HG02642 (cell line): Measurements from ENCODE around the gene PAFAH2.

ENCODE experiments used
- ATAC-seq: cut with Tn5 transposase; IDR thresholded peaks from one replicate; pipeline ENCODE4 v1.9.1; 2021; ENCODE audit warnings: mild to moderate bottlenecking; ENCODE audit not compliant: unreplicated experiment, poor library complexity

PAFAH2 gene

DNA sequence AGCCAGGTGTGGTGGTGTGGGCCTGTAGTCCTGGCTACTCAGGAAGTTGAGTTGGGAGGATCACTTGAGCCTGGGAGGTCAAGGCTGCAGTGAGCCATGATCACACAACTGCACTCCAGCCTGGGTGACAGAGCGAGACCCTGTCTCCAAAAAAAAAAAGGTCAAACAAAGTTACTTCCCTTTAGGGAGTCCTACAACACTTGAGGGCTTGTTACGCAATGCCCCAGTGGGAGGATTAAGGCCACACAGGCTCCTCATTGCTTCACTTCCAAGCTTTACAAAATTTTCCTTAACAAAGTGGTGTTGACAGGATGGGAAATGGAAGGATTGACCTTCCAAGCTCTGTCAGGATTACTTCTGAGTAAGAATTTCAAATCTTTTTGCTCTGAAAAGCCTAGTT is 17.5 kb upstream of the PAFAH2 start:
- ATAC-seq = no peak

DNA sequence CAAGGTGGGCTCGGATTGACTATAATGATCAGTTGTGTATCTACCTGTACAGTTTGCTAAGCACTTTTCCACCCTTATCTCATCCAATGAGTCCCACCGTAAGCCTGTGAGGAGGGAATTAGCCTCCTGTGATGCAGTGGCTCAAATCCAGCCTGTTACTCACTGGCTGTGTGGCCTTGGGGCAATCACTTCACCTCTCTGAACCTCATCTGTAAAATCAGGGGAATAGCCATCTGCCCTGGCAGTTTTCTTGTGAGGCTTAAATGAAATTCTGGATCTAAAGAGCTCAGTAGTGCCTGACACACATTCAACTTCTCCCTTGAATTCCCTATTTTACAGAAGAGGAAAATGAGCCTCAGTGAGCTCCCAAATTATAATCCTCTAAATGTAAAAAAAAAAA is 16.3 kb upstream of the PAFAH2 start:
- ATAC-seq = no peak

DNA sequence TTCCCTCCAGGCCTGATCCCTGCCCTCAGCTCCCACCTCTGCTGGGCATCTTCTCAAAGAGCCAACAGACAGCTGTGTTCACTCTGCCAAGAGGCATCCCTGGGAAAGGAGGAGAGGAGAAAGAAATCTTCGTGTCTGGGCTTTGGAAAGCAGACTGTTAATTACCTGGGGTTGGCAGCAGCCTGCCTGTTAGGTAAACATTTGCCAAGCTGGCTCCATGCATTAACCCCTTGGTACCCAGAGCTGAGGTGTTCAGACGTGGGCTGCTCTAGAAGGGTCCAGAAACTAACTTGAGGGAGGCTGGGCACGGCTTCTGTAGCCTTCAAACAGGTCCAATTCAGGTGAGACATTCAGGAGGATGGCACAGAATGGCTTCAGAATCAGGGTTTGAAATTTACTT is 15.0 kb upstream of the PAFAH2 start:
- no peak for ATAC-seq

DNA sequence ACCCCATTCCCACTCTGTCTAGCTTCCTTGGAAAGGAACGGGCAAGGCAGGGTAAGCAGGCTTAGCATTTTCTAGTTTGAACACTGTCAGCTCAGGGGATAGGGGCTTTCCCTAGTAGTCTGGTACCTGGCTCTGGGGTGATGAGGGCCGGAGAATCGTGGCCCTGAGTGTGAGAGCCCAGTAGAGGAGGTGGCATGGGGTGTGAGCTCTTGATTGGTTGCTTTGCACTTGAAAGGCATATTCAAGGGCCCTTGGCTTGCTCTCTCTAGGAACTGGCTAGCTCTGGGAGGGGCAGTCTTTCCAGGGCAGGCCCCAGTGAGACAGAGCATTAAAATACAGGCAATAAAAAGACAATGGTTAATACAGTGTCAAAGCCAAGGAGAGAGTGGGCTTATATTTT is 13.0 kb upstream of the PAFAH2 start:
- ATAC-seq = no peak

DNA sequence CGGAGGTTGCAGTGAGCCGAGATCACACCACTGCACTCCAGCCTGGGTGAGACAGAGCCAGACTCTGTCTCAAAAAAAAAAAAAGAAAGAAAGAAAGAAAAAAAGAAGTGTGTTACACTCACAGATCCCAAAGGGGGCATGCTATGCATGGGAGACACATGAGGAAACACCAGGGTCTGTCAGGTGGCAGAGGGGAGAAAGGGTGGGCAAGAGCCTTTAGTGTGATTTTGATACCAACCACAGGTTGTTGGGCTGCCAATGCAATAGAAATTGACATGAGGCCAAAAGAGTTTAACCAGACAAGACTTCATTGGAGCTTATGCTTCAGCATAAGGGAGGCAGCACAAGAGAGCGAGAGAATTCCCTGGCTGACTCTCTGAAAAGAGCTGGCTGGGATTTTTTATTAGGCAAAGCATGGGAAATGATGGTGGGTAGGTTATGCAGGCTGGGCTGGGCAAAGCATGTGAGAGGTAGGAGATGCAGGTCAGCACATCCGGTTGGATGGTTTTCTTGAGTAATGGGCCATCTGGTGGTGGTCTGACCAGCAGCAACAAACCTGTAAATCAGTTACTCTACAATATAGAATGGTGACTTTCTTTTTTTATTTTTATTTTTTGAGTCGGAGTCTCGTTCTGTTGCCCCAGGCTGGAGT is 12.1 kb upstream of the PAFAH2 start:
- ATAC-seq = no peak

DNA sequence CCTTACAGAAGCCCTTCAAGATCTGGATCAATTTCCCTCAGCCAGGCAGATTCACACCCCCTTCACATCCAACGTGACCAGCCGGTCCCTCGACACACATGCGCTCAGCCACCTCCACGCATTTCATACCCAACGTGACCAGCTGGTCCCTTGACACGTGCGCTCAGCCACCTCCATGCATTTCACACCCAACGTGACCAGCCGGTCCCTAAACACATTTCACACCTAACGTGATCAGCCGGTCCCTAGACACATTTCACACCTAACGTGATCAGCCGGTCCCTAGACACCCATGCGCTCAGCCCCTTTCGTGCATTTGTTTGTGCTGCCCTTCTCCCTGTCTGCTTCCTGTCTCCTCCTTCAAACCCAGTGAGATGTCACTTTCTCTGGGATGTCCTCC is 8.8 kb upstream of the PAFAH2 start:
- no peak for ATAC-seq

DNA sequence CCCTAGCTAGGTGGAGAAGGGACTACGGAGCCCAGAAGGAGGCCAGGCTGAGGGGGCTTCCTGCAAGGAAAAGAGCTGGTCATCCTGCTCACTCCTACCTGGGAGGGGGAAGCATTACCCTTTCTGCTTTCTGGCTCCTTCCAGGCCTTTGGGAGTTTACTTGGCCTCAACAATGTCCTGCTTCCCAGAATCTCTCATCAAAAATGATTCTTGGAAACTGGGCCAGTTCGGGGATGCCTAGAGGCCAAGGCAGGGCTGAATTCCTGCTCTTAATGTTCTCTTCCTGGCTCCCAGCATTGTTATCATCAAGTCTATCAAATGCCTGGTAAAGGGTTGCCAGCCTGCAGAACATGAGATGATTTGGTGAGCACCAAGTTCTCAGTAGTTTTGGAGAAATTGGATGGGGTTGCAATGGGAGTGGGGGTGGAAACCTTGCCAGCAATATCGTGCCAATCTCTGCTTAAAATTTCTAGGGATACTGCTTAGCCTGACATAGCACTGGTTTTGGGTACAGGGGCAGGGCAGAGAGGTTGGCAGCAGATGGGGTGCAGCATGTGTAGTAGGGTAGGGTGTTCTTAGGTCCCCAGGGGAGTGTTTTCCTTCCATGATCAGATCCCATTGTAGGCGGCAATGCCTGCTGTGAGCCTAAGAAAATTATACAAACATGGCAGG is 7.7 kb upstream of the PAFAH2 start:
- no peak for ATAC-seq

DNA sequence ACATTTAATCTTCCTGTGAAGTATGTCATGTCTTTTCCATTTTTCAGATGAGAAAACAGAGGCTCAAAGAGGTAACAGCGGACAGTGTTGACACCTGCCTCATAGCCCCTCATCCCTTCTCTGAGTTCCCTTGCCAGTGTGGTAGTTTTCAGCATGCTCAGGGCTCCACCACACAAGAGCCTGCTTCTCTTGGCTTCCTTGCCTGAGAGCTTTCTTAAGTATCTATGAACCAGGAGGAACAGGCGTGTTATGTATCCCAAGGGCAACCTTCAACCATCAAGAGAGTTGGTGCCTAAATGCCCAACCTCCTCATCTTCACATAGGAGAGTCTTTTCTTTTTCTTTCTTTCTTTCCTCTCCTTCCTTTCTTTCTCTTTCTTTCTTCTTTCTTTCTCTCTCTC is 5.9 kb upstream of the PAFAH2 start:
- no peak for ATAC-seq

DNA sequence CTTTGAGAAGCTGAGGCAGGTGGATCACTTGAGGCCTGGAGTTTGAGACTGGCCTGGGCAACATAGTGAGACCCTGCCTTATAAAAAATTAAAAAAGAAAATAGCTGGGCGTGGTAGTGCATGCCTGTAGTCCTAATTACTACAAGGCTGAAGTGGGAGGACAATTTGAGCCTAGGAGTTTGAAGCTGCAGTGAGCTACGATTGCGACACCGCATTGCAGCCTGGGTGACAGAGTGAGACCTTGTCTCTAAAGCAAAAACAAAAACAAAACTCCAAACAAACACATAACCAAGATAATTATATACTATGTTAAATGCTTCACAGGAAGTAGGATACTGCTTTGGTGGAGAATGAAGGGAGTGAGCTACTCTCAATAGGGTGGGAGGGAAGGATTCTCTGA is 5.4 kb upstream of the PAFAH2 start:
- no peak for ATAC-seq

DNA sequence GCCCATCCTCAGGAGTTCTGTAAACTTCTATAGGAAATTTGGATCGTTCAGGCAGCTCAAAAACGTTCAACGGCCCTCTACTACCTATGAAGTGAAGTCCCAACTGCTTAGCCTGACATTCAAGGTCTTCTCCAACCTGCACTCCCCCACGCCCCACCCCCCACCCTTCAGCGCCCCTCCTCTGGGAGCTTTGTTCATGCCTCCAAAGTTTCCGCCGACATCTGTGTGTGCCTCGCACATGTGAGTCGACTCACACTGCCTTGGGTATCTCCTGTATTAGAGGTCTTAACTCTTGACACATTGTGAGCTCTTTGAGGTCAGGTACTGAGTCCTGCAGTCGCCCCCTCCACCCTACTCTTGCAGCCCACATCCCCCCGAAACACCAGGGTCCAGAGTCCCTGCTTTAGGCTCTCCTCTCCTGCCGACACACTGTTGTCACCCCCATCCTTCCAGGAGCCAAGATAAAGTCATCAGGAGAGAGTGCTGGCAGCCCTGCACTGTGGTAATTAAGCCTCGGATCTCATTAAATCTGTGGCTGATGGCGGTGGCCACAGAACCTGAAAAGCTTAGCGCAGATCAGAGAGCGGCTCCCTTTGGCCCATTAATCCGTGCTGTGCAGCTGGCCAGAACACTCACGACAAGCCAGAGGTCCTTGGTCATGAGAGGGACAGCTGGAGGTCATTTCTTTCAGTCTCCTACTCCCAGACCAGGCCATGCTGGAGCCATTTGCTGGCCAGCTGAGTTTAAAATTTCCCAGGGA is 1.4 kb upstream of the PAFAH2 start:
- no peak for ATAC-seq

DNA sequence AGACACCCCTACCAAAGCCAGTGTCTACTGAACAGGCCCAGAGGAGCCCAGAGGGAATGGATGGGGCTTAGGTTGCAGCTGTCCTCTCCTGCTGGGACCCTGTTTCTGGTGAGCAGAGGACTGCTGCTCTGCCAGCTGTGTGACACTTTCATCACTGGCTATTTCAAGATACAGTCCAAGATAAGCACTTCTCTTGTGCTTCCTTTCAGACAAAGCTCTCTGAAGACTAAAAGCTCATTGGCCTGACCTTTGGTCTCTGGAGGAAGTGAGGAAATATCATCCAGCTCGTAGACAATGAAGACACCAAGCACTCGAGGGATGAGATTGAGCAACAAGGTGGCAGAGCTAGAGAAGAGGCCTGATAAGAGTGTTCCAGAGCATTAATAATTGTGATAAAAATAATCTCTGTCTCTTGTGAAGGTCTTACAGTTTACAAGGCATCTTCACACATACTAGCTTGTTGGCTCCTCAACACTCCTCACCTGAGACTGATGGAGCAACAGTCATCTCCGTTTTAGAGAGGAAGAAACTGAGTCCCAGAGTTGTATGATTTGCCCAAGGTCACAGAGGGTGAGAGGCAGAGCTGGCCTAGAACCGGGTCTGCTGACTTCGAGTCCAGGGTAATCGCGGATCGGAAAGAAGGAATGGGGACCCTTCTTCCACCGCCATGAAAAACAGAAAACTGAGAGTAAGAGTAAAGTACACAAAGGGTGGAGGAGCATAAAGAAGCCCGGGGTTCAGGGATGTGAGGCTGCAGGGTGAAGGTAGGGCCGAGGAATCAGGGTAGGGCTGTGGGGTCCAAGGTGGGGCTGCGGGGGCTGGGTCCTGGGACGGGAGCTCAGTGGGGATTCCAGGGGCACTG is 666 bp downstream of the PAFAH2 start:
- no peak for ATAC-seq

DNA sequence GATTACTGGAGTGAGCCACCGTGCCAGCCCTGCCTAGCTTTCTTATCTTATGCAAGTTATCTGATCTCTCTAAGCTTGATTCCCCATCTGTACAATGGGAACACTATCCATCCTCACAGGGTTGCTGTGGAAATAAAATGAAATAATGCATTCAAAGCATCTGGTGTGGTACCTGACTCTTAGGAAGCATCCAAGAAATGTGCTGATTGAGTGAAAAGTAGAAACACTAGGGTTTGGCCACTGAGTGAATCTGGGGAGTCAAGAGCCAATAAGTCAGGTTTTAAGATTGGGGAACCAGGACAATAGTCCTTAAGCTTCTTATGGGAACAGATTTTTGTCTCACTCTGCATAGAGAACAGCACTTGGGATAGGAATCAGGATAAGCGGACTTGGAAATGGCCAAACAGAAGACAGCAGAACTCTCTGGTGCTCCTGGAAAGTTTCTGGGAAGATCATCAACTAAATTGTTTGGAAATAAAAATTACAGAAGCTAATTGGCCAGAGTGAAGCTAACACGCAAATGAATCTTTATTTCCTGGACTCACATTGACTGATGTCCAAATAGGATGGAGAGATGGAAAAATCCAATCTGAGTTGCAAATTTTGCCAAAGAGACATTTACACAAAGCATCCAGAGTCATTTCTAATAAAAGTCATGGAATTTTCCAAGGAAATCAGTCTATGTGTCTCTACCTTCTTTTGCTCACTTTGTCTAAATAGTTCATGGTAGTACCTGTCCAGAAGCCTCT is 3.3 kb downstream of the PAFAH2 start:
- no peak for ATAC-seq

DNA sequence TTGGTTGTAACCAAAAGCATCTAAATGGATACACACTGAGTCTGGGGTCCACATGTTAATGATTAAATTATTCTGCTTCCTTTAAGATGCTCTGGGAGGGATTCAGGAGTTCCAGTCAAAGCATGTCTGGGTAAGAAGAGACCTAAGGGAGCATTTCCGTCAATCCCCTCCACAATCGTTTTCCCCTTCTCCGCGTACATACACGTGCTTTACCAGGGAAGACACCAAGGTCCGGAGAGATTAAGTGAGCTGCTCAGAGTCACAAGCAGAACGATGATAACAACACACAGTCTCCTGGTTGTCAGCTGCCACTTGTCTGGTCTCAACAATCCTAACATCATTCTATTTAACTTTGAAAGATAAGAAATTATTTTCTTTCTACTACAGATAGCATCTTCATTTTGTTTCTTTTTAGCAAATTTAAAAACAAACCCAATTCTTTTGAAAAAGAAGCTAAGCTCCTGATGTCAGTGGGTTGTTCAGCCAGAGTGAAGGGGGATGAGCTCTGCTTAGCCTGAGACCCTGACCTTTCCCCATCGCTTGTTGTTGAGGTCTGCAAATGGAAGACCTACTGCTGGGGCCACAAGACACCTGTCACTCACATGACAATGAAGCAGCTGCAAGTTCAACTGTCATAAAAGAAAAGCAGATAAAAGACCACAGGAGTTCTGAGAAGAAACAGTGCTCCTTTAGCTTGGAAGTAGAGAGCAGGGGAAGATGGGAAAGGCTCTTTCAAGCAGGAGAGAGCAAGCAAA is 4.5 kb downstream of the PAFAH2 start:
- ATAC-seq = no peak

DNA sequence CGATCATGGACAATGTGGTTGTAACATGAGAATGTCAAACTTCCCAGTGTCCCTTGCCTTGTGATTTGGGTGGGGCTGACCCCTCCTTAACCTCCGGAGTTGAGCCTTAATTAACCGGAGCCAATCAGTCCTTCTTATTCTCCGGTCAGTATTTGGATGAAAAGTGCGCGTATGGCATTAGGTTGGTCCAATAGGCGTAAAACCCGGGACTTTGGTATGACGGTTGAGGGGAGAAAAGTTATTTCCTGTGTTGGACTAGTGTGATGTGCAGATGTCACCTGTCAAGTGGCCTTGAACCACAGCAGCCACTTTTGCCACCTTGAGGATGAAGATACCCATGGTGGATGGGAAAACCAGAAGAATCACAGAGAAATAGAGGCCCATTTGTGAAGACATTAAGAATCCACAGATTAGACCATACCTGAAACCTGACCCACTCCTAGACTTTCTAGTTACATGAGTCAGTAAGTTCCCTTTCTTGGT is 5.1 kb downstream of the PAFAH2 start:
- no peak for ATAC-seq

DNA sequence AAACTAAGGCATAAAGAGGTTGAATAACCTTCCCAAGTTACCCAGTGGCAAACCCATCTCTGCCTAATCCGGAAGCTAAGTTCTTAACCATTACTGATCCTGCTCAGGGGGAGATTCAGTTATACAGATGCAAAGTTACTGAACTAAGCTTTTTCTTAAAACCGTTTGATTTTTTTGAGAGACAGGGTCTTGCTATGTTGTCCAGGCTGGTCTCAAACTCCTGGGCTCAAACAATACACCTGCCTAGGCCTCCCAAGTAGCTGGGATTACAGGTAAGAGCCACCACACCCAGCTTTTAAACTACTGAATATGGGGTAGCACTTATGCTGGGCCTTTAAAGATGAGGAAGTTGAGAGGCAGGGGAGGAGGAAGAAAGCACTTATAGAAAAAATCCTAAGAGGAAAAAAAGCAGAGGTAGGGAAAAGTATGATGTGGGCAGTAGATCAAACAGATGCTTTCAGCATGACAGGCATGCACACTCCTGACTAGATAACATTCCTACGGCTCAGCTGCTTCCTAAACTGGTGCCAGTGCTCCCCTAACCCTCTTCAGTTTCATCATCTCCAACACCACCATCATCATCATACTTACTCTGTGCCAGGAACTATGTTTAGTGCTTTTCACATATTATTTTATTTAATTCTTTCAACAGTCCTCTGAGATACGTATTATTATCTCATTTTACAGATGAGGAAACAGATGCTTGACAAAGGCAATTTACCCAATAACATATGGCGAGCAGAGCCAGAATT is 5.8 kb downstream of the PAFAH2 start:
- ATAC-seq = no peak

DNA sequence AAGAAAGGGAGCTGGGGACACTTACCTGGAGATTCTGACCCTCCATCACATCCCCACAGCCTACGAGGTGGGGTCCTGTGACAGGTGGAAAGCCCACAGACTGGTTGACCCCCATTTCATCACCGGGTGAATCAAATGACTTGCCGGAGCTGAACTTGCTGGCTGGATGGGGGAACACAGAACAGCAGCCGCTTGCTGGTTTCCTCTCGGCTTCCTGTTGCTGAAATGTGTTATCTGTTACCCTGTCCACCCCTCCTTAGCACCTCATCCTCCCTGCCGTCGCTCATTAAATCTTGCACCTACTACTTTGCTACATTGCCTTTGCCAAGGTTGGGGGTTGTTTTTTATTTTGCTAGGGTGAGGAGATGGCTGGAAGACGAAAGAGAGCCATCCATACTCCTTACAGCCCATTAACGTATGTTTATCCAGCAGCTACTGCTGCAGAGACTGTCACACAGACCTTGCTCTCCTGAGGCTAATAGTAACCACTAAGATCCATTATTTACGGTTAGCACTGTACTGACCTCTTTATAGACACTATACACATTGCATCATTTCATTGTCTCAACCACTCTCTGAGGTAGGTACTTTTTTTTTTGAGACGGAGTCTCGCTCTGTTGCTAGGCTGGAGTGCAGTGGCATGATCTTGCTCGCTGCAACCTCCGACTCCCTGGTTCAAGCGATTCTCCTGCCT is 7.0 kb downstream of the PAFAH2 start:
- no peak for ATAC-seq

DNA sequence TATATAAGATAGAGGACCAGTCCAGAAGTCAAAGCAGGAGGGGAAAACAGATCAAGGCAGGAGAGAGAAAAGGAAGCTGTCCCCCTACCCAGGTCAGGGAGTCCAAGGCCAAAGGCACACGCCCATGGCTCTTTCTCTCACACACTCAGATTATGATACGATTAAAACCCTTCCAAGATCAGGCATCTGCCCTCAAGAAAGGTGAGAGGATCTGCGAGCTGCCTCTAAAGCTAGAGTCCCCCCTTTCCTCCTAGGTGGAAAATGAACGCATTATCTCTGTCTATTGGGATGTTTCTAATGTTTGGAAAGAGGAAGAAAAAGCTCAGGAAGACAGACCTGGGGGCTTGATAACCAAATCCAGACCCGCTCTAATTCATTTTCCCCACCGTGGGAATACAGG is 7.6 kb downstream of the PAFAH2 start:
- no peak for ATAC-seq
